COLO668 (cell line): Measurements from ENCODE around the gene RNF112.

Source experiments
- DNase-seq: peaks from one replicate; lab custom pipeline; 2025; ENCODE audit not compliant: unreplicated experiment; lab: John Stamatoyannopoulos, UW

RNF112 gene

GRCh38 chr17:19372866-19373504, 38.0 kb upstream of the RNF112 start:
- no peak for DNase-seq

GRCh38 chr17:19374136-19374535, 36.9 kb upstream of the RNF112 start:
- no peak for DNase-seq

- no peak for DNase-seq
Measured at GRCh38 chr17:19375732-19376131, 35.3 kb upstream of the RNF112 start.

GRCh38 chr17:19376811-19377210, 34.2 kb upstream of the RNF112 start:
- peak; percentile 3 for DNase-seq

GRCh38 chr17:19377602-19378415, 33.2 kb upstream of the RNF112 start:
- DNase-seq: peak; percentile 95

GRCh38 chr17:19378416-19379360, 32.3 kb upstream of the RNF112 start, which contains the start of gene MAPK7:
Gene MAPK7 (plus strand): TSS chr17:19378498. CDS start chr17:19378901, 403 bp downstream.
- DNase-seq: peak; percentile 2

- no peak for DNase-seq
Measured at GRCh38 chr17:19379361-19380065, 31.5 kb upstream of the RNF112 start.

- DNase-seq: no peak
Measured at GRCh38 chr17:19380481-19381301, 30.3 kb upstream of the RNF112 start.

GRCh38 chr17:19381361-19381740, 29.7 kb upstream of the RNF112 start:
- no peak for DNase-seq

- DNase-seq: no peak
Measured at GRCh38 chr17:19381741-19382444, 29.1 kb upstream of the RNF112 start.

GRCh38 chr17:19382531-19383444, 28.2 kb upstream of the RNF112 start:
- no peak for DNase-seq

GRCh38 chr17:19383681-19384470, 27.2 kb upstream of the RNF112 start:
- no peak for DNase-seq

- DNase-seq: peak; percentile 14
Measured at GRCh38 chr17:19384723-19385391, 26.2 kb upstream of the RNF112 start.

- DNase-seq: no peak
Measured at GRCh38 chr17:19385521-19385983, 25.5 kb upstream of the RNF112 start.

- no peak for DNase-seq
Measured at GRCh38 chr17:19386051-19386929, 24.7 kb upstream of the RNF112 start.
